ENCODE measurements around the gene WNT10A. TPM values are rescaled to one million over a fixed set of nuclear protein-coding genes. Genes with fewer than 3 reads are reported as not detected.
A peak's percentile ranks its signal among the peaks of the same experiment; 100 is the strongest.

Gene WNT10A
- polyA plus RNA-seq, 1 of the 3 experiments (the other 2 are of a cell fraction) = 0.02 TPM

- no peak for TF ChIP-seq CTCF (IDR thresholded peaks at IDR 0.05)
- no peak for TF ChIP-seq SIN3A (IDR thresholded peaks at IDR 0.05; ENCODE audit: borderline replicate concordance, low read depth, low read length)
- TF ChIP-seq IRF3 (IDR thresholded peaks at IDR 0.05; ENCODE audit: low read depth, low read length) = no peak
These were observed 21.1 kb upstream of the WNT10A start, which contains the start of gene WNT6 (continued) for GRCh38 chr2:218859556-218859987.

DNA sequence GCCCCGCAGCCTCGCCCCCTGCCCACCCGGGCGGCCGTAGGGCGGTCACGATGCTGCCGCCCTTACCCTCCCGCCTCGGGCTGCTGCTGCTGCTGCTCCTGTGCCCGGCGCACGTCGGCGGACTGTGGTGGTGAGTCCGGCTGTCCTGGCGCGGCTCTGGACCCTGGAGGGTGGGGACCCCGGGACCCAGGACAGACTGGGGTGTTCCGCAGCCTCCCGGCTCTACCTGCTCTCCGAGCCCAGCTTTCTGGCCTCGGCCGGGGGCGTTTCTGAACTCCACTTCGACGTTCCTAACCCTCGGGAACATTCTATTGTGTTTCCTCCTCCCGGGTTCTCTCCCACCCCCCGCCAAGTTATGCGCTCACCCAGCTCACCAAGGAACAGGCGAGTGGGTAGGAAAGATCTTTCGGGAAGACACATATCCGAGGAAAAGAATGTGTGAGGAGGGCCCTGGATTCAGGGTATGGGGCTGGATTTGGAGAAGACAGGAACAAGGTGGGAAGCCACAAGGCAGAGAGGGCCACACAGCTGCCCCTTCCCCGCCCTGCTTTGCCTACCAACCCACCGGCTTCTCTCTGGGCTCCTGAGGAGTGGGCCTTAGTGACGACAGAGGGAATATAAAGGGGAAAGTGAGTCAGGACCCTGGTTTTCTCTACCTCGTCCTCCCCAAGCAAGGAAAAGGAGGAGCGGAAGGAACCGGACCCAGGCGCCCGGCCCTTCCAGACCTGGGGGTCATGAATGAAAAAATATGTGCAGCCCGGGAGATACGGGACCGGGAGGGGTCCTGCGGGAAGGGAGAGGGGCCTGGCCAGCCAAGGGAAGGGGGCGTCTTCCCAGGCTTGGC, 20.4 kb upstream of the WNT10A start:
- Histone ChIP-seq H3K4me1 (ENCODE audit: control insufficient read depth in 1 of 2, insufficient read depth in 2 of 2, low read depth in 1 of 2, low read length in 1 of 2) (peaks cover 7 to 74% of the 10 kb centered on the region in 2 experiments; a peak in 2 of 4 replicates), H3K79me2 (ENCODE audit: insufficient read depth) (no peaks in the 10 kb centered on the region), H3K4me3 (ENCODE audit: low read depth in 2 of 2, low read length in 1 of 2) (peak overlapping the region; percentile 39 to 49; a peak in 3 of 4 replicates), H3K4me2 (peak overlapping the region; percentile 74), H3K9ac (no peak overlapping the region), H3K36me3 (replicated peaks in 1 of 2; ENCODE audit: control insufficient read depth in 1 of 2, insufficient read depth in 2 of 2, low read length in 1 of 2) (no peaks in the 10 kb centered on the region), H4K20me1 (ENCODE audit: insufficient read depth) (no peaks in the 10 kb centered on the region), H3K9me2 (no peaks in the 10 kb centered on the region), H3F3A (replicated peaks; ENCODE audit: insufficient read depth) (no peaks in the 10 kb centered on the region), H3K9me3 (no peaks in the 10 kb centered on the region), H3K27ac (ENCODE audit: low read depth in 2 of 2, low read length in 1 of 2) (peak overlapping the region in 1 of 2 experiments; percentile 59; a peak in 1 of 4 replicates), H3K27me3 (ENCODE audit: insufficient read depth) (peaks cover 46% of the 10 kb centered on the region), H2AFZ (ENCODE audit: low read depth) (0 out of 2 replicates have a peak overlapping the region, but pooled peaks have one; percentile 29)
- DNase-seq = no peak
- ChIA-PET POLR2A (interaction anchor here (0.7 to 2.4 kb wide), 6 partner anchors 14 to 252 kb away, joined by 3 to 8 read pairs (median 4); partner anchors contain the start of gene PLCD4), CTCF (interaction anchor here (0.7 to 16.1 kb wide), 8 partner anchors 10 to 142 kb away, joined by 3 to 249 read pairs (median 5); partner anchors contain the start of gene WNT10A)
- WGBS (ENCODE audit: low lambda C conversion rate) = 14% methylated on average over 17 of the region's 47 CpGs
- TF ChIP-seq RXRA (IDR thresholded peaks at IDR 0.05; ENCODE audit: borderline replicate concordance, low read depth) (no peak), TCF12 (IDR thresholded peaks at IDR 0.05) (no peak), JUND (IDR thresholded peaks at IDR 0.05) (no peak), EZH2phosphoT487 (IDR thresholded peaks at IDR 0.05; ENCODE audit: borderline replicate concordance, low read depth) (no peak), RFX5 (IDR thresholded peaks at IDR 0.05; ENCODE audit: low read length) (no peak), TEAD4 (IDR thresholded peaks at IDR 0.05; ENCODE audit: borderline replicate concordance, insufficient read depth) (no peak), CHD2 (IDR thresholded peaks at IDR 0.05; ENCODE audit: low read length, partially characterized antibody) (no peak), FOSL2 (IDR thresholded peaks at IDR 0.05; ENCODE audit: borderline replicate concordance, low read depth) (no peak), GABPA (IDR thresholded peaks at IDR 0.05; ENCODE audit: low read depth) (no peak), FOXJ3 (CRISPR knock-in tag; IDR thresholded peaks at IDR 0.05) (no peak), USF1 (IDR thresholded peaks at IDR 0.05; ENCODE audit: borderline replicate concordance, low read depth) (no peak), SIN3A (IDR thresholded peaks at IDR 0.05; ENCODE audit: borderline replicate concordance, low read depth, low read length) (no peak)
- TF ChIP-seq, protein P1, sequence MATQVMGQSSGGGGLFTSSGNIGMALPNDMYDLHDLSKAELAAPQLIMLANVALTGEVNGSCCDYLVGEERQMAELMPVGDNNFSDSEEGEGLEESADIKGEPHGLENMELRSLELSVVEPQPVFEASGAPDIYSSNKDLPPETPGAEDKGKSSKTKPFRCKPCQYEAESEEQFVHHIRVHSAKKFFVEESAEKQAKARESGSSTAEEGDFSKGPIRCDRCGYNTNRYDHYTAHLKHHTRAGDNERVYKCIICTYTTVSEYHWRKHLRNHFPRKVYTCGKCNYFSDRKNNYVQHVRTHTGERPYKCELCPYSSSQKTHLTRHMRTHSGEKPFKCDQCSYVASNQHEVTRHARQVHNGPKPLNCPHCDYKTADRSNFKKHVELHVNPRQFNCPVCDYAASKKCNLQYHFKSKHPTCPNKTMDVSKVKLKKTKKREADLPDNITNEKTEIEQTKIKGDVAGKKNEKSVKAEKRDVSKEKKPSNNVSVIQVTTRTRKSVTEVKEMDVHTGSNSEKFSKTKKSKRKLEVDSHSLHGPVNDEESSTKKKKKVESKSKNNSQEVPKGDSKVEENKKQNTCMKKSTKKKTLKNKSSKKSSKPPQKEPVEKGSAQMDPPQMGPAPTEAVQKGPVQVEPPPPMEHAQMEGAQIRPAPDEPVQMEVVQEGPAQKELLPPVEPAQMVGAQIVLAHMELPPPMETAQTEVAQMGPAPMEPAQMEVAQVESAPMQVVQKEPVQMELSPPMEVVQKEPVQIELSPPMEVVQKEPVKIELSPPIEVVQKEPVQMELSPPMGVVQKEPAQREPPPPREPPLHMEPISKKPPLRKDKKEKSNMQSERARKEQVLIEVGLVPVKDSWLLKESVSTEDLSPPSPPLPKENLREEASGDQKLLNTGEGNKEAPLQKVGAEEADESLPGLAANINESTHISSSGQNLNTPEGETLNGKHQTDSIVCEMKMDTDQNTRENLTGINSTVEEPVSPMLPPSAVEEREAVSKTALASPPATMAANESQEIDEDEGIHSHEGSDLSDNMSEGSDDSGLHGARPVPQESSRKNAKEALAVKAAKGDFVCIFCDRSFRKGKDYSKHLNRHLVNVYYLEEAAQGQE (IDR thresholded peaks at IDR 0.05; ENCODE audit: low read depth, low read length) = no peak

Data from SK-N-SH (cell line).